ENCODE data around the gene DIAPH3. TPM values are rescaled to one million over a fixed set of nuclear protein-coding genes. Genes with fewer than 3 reads are reported as not detected.

Gene DIAPH3
- total and polyA plus RNA-seq, 2 of the 8 experiments (the other 6 are each of a cell fraction or from before 2014, with no cell fraction given), result 8.0 to 30.8 TPM

DNA sequence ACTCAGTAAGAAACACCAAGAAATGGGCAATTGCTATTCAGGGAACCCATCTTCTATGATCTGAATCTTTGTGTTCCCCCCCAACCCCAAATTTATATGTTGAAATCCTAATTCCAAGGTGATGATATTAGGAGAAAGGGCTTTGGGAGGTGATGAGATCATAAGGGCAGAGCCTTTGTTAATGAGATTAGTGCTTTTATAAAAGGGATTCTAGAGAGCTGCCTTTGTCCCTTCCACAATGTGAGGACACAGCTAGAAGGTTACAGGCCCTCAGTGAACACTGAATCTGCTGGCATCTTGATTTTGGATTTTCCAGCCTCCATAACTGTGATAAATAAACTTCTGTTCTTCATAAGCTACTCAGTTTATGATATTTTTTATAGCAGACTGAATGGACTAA, 376.0 kb downstream of the DIAPH3 start (continued):
- no peak for TF ChIP-seq JUND (IDR thresholded peaks at IDR 0.05; ENCODE audit: low read length)
- no peak for TF ChIP-seq SP1 (IDR thresholded peaks at IDR 0.05; ENCODE audit: low read depth, low read length)
- TF ChIP-seq, protein P1, sequence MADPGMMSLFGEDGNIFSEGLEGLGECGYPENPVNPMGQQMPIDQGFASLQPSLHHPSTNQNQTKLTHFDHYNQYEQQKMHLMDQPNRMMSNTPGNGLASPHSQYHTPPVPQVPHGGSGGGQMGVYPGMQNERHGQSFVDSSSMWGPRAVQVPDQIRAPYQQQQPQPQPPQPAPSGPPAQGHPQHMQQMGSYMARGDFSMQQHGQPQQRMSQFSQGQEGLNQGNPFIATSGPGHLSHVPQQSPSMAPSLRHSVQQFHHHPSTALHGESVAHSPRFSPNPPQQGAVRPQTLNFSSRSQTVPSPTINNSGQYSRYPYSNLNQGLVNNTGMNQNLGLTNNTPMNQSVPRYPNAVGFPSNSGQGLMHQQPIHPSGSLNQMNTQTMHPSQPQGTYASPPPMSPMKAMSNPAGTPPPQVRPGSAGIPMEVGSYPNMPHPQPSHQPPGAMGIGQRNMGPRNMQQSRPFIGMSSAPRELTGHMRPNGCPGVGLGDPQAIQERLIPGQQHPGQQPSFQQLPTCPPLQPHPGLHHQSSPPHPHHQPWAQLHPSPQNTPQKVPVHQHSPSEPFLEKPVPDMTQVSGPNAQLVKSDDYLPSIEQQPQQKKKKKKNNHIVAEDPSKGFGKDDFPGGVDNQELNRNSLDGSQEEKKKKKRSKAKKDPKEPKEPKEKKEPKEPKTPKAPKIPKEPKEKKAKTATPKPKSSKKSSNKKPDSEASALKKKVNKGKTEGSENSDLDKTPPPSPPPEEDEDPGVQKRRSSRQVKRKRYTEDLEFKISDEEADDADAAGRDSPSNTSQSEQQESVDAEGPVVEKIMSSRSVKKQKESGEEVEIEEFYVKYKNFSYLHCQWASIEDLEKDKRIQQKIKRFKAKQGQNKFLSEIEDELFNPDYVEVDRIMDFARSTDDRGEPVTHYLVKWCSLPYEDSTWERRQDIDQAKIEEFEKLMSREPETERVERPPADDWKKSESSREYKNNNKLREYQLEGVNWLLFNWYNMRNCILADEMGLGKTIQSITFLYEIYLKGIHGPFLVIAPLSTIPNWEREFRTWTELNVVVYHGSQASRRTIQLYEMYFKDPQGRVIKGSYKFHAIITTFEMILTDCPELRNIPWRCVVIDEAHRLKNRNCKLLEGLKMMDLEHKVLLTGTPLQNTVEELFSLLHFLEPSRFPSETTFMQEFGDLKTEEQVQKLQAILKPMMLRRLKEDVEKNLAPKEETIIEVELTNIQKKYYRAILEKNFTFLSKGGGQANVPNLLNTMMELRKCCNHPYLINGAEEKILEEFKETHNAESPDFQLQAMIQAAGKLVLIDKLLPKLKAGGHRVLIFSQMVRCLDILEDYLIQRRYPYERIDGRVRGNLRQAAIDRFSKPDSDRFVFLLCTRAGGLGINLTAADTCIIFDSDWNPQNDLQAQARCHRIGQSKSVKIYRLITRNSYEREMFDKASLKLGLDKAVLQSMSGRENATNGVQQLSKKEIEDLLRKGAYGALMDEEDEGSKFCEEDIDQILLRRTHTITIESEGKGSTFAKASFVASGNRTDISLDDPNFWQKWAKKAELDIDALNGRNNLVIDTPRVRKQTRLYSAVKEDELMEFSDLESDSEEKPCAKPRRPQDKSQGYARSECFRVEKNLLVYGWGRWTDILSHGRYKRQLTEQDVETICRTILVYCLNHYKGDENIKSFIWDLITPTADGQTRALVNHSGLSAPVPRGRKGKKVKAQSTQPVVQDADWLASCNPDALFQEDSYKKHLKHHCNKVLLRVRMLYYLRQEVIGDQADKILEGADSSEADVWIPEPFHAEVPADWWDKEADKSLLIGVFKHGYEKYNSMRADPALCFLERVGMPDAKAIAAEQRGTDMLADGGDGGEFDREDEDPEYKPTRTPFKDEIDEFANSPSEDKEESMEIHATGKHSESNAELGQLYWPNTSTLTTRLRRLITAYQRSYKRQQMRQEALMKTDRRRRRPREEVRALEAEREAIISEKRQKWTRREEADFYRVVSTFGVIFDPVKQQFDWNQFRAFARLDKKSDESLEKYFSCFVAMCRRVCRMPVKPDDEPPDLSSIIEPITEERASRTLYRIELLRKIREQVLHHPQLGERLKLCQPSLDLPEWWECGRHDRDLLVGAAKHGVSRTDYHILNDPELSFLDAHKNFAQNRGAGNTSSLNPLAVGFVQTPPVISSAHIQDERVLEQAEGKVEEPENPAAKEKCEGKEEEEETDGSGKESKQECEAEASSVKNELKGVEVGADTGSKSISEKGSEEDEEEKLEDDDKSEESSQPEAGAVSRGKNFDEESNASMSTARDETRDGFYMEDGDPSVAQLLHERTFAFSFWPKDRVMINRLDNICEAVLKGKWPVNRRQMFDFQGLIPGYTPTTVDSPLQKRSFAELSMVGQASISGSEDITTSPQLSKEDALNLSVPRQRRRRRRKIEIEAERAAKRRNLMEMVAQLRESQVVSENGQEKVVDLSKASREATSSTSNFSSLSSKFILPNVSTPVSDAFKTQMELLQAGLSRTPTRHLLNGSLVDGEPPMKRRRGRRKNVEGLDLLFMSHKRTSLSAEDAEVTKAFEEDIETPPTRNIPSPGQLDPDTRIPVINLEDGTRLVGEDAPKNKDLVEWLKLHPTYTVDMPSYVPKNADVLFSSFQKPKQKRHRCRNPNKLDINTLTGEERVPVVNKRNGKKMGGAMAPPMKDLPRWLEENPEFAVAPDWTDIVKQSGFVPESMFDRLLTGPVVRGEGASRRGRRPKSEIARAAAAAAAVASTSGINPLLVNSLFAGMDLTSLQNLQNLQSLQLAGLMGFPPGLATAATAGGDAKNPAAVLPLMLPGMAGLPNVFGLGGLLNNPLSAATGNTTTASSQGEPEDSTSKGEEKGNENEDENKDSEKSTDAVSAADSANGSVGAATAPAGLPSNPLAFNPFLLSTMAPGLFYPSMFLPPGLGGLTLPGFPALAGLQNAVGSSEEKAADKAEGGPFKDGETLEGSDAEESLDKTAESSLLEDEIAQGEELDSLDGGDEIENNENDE (IDR thresholded peaks at IDR 0.05; ENCODE audit: insufficient replicate concordance, low read length), result no peak

All from H1 (cell line).